GM18505 (cell line): ENCODE data around the gene COL1A1.

ENCODE experiments used
- ATAC-seq: cut with Tn5 transposase; IDR thresholded peaks from one replicate; pipeline ENCODE4 v1.9.1; 2021; ENCODE audit not compliant: unreplicated experiment
- POLR2A ChIP-seq: IDR thresholded peaks from 4 replicates; pipeline ENCODE4 v1.6.1; 2011; ENCODE audit warnings: borderline replicate concordance; ENCODE audit not compliant: insufficient read depth, insufficient read length; ENCODE audit errors: extremely low read depth

COL1A1 gene

DNA sequence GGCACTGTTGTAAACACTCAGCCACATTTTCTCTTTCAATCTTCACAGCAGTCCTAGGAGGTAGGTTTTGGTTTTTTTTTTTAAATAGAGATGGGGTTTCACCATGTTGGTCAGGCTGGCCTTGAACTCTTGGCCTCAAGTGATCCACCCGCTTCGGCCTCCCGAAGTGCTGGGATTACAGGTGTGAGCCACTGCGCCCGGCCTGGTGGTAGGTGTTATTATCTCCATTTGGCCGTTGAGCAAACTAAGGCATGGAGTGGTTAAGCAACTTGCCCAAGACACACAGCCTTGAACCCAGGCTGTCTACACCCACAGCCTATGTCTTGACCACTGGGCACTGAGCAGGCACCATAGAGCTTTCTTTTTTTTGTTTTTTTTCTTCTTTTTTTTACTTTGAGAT is 27.0 kb downstream of the COL1A1 start:
- ATAC-seq = no peak
- TF ChIP-seq POLR2A = no peak

DNA sequence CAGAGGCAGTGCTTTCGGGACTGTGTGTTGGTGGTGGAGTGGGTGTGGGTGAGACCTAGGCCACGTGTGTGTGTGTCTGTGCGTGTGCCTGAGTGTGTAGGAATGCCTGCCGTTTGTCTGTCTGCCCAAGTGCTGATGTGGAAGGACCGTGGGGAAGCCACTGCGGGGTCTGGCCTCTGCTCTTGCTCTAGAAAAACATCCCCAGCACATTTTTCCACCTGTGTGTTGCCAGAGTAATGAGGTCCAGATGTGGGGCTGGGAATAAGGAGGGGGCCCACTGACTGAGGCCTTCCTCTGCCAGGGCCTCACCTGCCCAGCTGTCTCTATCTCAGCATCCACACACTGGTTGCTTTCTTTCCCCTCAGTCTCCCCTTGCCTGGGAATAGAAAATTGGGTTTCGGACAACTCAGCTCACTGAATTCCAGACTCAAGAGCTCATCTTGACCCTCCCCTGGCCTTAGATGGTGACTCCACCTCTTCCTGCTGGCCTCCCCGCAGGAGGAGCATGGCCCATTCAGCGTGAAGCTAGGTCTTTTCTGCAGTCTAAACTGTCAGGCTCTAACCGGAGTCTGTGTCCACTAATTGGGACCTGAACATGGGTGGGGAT is 28.0 kb downstream of the COL1A1 start:
- no peak for ATAC-seq
- no peak for TF ChIP-seq POLR2A

DNA sequence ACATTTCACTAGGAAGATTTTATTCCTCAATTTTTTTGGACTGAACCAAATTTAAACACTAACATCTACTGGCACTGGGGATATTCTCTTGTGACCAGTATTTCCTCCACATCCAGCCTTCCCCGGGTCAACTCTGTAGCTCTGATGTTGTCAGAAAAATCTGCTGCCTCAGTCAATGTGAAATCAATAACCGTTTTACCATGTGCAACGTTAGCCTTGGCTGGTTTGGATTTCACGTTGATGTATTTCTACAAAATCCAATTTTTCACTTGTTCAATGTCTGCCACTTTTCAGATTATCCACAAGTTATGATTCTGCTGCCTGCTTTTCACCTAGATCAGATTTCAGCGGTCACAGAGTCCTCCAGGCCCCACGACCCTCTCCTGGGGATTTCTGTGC is 28.5 kb downstream of the COL1A1 start:
- ATAC-seq = no peak
- TF ChIP-seq POLR2A = no peak

DNA sequence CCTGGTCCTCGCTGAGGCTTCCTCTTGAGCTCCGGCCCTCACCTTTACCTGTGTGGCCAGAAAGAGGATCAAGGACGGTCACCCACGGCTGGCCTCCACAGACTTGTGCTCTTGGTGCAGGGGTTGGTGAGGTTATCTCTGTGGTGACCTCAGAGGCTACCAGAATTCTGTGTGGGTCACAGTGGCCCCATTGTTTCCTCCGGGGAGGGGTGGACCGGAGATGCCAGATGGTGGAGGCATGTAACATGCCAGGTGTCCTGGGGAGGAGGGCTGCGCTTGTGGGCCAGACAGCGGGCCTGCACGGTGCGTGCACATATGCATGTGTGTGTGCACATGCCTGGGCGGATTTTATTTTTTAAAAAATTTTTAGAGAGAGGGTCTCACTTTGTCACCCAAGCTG is 29.3 kb downstream of the COL1A1 start:
- no peak for TF ChIP-seq POLR2A
- no peak for ATAC-seq

DNA sequence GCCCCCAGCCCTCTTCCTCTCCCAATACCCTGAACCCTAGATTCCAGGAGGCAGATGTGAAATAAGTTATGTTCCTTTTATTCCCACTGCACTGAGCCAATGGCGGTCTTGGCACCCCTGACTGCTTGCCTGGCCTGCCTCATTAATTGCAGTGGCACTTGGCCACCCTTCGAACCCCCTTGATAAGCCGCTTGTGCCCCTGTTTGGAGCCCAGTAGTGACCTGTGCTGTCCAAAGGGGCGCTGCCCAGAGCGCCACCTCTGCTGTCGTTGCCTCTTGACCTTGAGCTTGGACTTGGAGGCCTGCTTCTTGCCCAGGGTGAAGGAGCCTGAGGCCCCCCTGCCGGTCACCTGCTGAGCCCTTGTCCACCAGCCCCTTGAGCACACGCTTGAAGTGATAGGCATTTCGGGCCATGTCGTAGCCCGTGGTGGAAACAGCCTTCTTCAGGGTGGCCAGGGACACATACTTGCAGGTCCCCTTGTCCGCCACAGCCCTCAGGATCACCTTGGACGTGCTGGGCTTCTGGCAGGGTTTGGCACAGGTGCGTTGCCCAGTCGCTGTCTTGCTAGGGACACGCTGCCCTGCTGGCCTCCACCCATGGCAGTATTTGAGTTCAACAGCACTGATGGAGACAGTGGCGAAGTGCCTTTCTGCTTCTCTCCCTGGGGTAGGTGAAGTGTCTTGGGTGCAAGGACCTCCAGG is 29.9 kb downstream of the COL1A1 start:
- no peak for TF ChIP-seq POLR2A
- ATAC-seq = no peak

DNA sequence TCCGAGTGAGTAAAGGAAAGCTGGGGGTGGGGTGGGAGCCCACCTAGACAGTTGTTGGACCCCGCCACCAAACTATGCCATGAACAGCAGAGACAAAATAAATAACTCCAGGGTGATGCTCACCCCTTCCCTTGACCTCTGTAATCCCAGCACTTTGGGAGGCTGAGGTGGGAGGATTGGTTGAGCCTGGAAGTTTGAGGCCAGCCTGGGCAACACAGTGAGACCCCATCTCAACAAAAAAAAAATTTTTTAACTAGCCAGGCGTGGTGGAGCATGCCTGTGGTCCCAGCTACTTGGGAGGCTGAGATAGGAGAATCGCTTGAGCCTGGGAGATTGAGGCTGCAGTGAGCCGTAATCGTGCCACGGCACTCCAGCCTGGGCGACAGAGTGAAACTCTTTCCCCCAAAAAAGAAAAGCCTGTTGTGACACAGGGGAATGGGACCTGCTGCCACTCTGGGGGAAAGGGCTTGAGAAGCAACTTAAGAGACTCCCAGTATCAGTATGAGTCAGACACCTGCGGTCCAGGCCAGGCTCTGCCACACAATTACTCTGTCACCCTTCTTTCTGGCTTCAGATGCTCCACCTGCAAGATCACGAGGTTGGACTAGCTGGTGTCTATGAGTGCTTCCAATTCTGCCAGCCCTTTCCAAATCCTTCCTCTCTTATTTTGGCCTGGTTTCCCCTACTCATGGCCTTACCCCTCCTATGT is 30.6 kb downstream of the COL1A1 start:
- ATAC-seq = peak; percentile 65
- no peak for TF ChIP-seq POLR2A

DNA sequence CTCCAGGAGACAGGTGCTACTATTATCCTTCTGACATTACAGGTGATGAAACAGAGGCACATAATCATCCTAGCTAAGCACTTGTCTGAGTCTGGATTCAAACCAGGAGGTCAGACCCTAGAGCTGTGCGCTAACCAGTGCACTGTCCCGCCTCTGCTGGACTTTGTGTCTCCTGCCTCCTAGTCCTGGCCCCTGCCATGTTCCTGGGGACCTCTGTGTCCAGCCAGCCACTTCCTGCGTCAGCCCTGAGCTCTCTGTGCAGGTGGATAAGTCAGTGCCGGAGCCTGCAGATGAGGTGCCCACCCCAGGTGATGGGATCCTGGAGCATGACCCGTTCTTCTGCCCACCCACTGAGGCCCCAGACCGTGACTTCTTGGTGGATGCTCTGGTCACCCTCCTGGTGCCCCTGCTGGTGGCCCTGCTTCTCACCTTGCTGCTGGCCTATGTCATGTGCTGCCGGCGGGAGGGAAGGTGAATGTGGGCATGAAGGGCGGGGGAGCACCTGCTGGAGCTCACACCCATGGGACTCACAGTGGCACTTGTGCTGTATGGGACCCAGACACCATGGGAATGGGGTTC is 31.5 kb downstream of the COL1A1 start:
- no peak for TF ChIP-seq POLR2A
- no peak for ATAC-seq

DNA sequence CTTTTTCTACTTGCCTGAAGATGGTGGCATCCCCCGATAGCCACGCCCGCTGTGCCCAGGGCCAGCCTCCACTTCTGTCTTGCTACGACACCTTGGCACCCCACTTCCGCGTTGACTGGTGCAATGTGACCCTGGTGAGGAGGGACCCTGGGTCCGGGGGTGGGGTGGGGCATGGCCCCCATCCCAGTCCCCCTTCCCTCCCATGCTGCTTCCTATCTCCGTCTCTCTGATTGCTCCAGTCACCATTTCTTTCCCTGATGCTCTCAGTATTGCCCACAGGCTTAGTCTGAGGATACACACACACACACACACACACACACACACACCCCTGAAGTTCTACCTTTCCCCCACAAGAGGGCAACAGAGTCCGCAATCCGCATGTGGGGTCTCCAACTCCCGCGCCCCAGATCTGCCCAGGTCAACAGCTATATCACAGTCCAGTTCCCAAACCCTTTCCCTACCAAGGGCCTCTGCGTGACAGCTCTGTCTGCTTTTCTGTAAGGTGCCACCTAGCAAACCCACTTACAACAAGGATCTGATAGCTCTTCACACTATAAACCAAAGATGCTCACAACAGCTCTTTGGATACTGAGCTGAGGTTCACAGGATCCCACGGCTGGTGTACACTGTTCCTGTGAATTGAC is 32.2 kb downstream of the COL1A1 start:
- no peak for TF ChIP-seq POLR2A
- no peak for ATAC-seq

DNA sequence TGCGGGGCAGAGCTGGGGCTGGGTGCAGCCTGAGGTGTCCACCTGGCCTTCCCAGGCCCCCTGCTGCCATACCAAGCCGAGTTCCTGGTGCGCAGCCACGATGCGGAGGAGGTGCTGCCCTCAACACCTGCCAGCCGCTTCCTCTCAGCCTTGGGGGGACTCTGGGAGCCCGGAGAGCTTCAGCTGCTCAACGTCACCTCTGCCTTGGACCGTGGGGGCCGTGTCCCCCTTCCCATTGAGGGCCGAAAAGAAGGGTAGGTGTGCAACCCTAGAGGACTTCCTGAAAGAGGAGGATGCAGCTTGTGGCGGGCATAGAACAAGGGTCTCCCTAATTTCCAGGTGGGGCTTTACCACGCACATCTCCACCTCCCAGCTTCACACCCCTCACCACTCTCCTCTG is 33.1 kb downstream of the COL1A1 start:
- ATAC-seq = no peak

DNA sequence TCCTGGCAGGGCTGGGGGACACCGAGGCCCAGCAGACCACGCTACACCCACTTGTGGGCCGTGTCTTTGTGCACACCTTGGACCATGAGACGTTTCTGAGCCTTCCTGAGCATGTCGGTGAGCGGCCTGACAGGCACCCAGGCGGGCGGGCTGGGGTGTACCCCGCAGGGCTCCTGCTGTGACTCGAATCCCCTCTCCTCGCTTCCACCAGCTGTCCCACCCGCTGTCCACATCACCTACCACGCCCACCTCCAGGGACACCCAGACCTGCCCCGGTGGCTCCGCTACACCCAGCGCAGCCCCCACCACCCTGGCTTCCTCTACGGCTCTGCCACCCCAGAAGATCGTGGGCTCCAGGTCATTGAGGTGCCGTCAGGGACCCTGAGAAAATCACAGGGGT is 34.1 kb downstream of the COL1A1 start:
- no peak for ATAC-seq
- TF ChIP-seq POLR2A = no peak

More for the DNA sequence above, 33.1 kb downstream of the COL1A1 start:
- TF ChIP-seq POLR2A = no peak

DNA sequence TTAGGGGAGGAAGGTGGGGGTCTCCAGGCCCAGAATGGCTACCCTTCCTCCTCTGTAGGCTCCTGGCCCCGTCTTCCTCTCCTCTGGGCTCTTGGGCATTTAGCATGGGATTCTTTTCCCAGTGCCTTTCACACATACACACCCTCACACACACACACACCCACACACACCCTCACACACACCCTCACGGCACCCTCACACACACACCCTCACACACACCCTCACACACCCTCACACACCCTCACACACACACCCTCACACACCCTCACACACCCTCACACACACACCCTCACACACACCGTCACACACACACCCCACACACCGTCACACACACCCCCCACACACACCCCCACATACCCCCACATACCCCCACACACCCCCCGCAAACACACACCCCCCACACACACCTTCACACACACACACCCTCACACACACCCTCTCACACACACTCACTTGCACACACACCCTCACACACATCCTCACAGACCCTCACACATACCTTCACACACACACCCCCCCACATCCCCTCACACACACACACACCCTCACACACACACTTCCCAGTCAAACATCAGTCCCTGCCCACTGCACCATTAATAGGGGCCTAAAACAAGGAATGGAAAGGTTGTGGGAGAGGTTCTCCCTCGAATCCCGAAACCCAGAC is 34.8 kb downstream of the COL1A1 start:
- no peak for ATAC-seq
- TF ChIP-seq POLR2A = no peak

DNA sequence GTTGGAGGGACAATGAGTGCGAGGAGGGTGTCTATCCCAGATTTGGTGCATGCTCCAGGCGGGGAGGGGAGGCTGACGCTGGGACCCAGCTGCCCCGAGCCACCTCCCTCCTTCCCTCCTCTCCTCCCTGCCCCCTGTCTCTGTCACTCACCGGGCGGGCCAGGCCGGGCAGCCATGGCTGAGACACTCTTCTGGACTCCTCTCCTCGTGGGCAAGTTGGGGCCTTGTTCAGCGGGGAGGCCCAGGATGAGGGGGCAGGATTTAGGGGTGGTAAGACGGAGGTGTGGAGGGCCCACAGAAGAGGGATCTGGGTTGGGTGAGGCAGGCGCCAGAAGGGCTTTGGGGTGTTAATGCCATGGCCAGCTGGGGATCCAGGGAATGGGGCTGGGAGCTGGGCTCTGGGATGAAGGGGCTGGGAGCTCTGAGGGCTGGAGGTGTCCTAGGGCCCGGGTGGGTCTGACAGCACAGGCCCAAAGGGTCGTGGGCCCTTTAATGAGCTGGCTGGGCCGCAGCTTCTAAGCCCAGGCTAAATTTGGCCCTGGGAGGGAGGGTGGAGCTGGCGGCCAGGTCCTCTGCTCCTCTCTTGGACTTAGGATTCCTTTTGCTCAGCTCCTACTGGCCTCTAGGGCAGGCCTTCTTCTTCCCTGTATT is 35.4 kb downstream of the COL1A1 start, which contains the start of gene SGCA:
Gene SGCA (plus strand): TSS at position 139 of the 651 bp plus-strand sequence. CDS start 36 bp downstream, at position 175.
- no peak for TF ChIP-seq POLR2A
- no peak for ATAC-seq

DNA sequence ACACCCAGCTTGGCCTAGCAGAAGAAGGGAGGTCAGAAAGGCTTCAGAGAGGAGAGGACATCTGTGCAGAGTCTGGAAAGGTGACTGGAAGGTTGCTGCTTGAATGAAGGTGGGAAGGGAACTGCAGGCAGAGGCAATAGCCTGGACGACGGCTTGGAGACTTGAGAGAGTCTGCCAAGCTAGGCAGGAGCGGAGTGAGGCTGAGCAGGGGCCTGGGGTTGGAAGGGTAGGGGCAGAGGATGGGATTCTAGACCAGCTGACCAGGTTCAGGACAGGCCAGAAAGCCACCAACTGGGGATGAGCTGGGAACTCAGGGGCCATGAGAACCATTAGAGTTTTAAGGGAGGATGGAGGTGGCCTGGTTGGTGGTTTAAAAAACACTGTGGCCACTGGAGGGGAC is 36.0 kb downstream of the COL1A1 start:
- no peak for TF ChIP-seq POLR2A
- ATAC-seq = no peak

DNA sequence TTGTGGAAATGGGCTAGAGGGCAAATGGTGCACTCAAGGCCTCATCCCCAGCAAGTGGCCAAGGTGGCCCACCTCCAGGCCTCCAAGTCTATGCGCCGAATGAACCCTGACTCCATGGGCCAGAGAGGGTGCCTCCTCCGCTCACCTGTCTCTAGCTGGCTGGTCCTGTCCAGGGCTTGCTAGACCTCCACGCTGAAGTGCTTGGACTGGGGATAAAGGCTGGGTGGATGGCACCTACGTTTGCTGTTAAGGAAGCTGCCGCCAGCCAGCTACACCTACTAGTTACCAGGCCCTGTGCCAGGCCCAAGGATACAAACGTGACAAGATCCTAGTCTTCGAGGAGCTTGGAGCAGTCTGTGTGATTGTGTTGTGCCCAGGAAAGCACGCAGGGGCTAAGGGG is 36.4 kb downstream of the COL1A1 start:
- ATAC-seq = no peak
- no peak for TF ChIP-seq POLR2A
